Measurements from ENCODE around the gene FHOD3. TPM values are rescaled to one million over a fixed set of nuclear protein-coding genes. Genes with fewer than 3 reads are reported as not detected.

FHOD3 gene
- total and polyA plus RNA-seq, 2 of the 13 experiments (the other 11 are each of a cell fraction or from before 2014, with no cell fraction given), result 0.07 TPM; not detected in 1

GRCh38 chr18:36295214-36295613 lies 2.3 kb upstream of the FHOD3 start:
- H4K20me1 ChIP-seq (ENCODE audit: insufficient read depth, low read length), result no peaks in the 10 kb centered on the region
- BruUV-seq (replicated peaks), result no TSS peak
- DNase-seq (ENCODE audit: low spot score) (no peak), ATAC-seq (no peak), FAIRE-seq (no peak)
- in situ Hi-C loops (cut with HindIII; ENCODE audit: extremely low pct_ligation_motif_present, low pct_unique_long_range_greater_than_20kb), result loop anchor here (10.0 kb wide), 1 partner anchor 280 kb away; no protein-coding TSS in a partner anchor
- H3K9me3 ChIP-seq (ENCODE audit: low read length), result no peaks in the 10 kb centered on the region
- intact Hi-C loops (cut with micrococcal nuclease; ENCODE audit: unreplicated experiment), result loop anchor here (5.0 kb wide), 1 partner anchor 277 kb away; no protein-coding TSS in a partner anchor
- CTCF ChIA-PET (ENCODE audit: low intra/inter-chr PET ratio, low total read pairs), result no interaction called here
- no peak overlapping the region for H3K4me2 ChIP-seq (ENCODE audit: low read depth, low read length)
- H3K27ac ChIP-seq (ENCODE audit: extremely low read length, insufficient read depth, low read length), result no peak overlapping the region
- no peaks in the 10 kb centered on the region for H3K79me2 ChIP-seq (ENCODE audit: insufficient read depth, low read length)
- POLR2A ChIA-PET, result no interaction called here
- no peak overlapping the region for H3K4me3 ChIP-seq (replicated peaks in 1 of 3; ENCODE audit: insufficient read depth in 1 of 3, low read depth in 2 of 3, low read length in 3 of 3)
- WGBS (ENCODE audit: low lambda C conversion rate), result 0% methylated on average over 1 of the region's 1 CpG
- H3K4me1 ChIP-seq (ENCODE audit: insufficient read depth, low read length), result peaks cover 9% of the 10 kb centered on the region; the same call in 1 of the 2 replicates
- H3K36me3 ChIP-seq (replicated peaks in 1 of 2; ENCODE audit: control insufficient read depth in 1 of 2, insufficient read depth in 2 of 2, low read length in 2 of 2), result no peaks in the 10 kb centered on the region
- TF ChIP-seq MAZ (IDR thresholded peaks at IDR 0.05; ENCODE audit: borderline replicate concordance, low read depth, low read length) (no peak), MAZ (CRISPR knock-in tag; IDR thresholded peaks at IDR 0.05; ENCODE audit: low read depth) (no peak), CBX5 (CRISPR knock-in tag; IDR thresholded peaks at IDR 0.05; ENCODE audit: borderline replicate concordance) (no peak), ARNTL (CRISPR knock-in tag; IDR thresholded peaks at IDR 0.05) (no peak), ZNF20 (CRISPR knock-in tag; IDR thresholded peaks at IDR 0.05) (no peak), ZBTB20 (CRISPR knock-in tag; IDR thresholded peaks at IDR 0.05; ENCODE audit: borderline replicate concordance, low read depth) (no peak), ZNF235 (CRISPR knock-in tag; IDR thresholded peaks at IDR 0.05; ENCODE audit: borderline replicate concordance) (no peak), MTERF4 (CRISPR knock-in tag; IDR thresholded peaks at IDR 0.05) (no peak), ZNF510 (CRISPR knock-in tag; IDR thresholded peaks at IDR 0.05; ENCODE audit: low read depth) (no peak), ERF (CRISPR knock-in tag; IDR thresholded peaks at IDR 0.05) (no peak), HNRNPUL1 (IDR thresholded peaks at IDR 0.05; ENCODE audit: low read depth, low read length) (no peak), ATF5 (CRISPR knock-in tag; IDR thresholded peaks at IDR 0.05; ENCODE audit: low read depth) (no peak)
- no peak overlapping the region for H3K9ac ChIP-seq (ENCODE audit: insufficient read depth, low read depth, low read length)
- H2AFZ ChIP-seq (ENCODE audit: low read length), result no peak overlapping the region
- peaks cover 0 to 48% of the 10 kb centered on the region in 2 experiments; a peak in 4 of 5 replicates for H3K27me3 ChIP-seq (ENCODE audit: control insufficient read depth in 1 of 2, insufficient read depth in 2 of 2, low read length in 2 of 2)

All from HepG2 (cell line).